MV-4-11 (cell line): ENCODE results near the gene NRG3.

Source experiments
- DNase-seq: peaks from one replicate; lab custom pipeline; 2025; lab: John Stamatoyannopoulos, UW

The NRG3 gene

GRCh38 chr10:82685087-82685486 lies 810.1 kb downstream of the NRG3 start:
- no peak for DNase-seq

- no peak for DNase-seq
These were observed 816.2 kb downstream of the NRG3 start for GRCh38 chr10:82691211-82691610.

GRCh38 chr10:82692458-82692857 lies 817.5 kb downstream of the NRG3 start:
- no peak for DNase-seq

- no peak for DNase-seq
These were observed 846.8 kb downstream of the NRG3 start for GRCh38 chr10:82721831-82722230.

- DNase-seq = no peak
These were observed 847.3 kb downstream of the NRG3 start for GRCh38 chr10:82722273-82722672.

- DNase-seq = no peak
These were observed 861.3 kb downstream of the NRG3 start for GRCh38 chr10:82736305-82736704.

- DNase-seq = no peak
These were observed 862.6 kb downstream of the NRG3 start for GRCh38 chr10:82737549-82737948.

GRCh38 chr10:82738592-82738991 lies 863.6 kb downstream of the NRG3 start:
- no peak for DNase-seq

GRCh38 chr10:82742478-82742877 lies 867.5 kb downstream of the NRG3 start:
- DNase-seq = peak; percentile 75

- no peak for DNase-seq
These were observed 867.9 kb downstream of the NRG3 start for GRCh38 chr10:82742898-82743297.

- no peak for DNase-seq
These were observed 875.5 kb downstream of the NRG3 start for GRCh38 chr10:82750538-82750937.

GRCh38 chr10:82757397-82757796 lies 882.4 kb downstream of the NRG3 start:
- no peak for DNase-seq

GRCh38 chr10:82757901-82758300 lies 882.9 kb downstream of the NRG3 start:
- DNase-seq = no peak

GRCh38 chr10:82759050-82759449 lies 884.1 kb downstream of the NRG3 start:
- DNase-seq = no peak

GRCh38 chr10:82762641-82763040 lies 887.6 kb downstream of the NRG3 start:
- no peak for DNase-seq

- DNase-seq = no peak
These were observed 893.0 kb downstream of the NRG3 start for GRCh38 chr10:82768040-82768439.

- peak; percentile 50 for DNase-seq
These were observed 903.9 kb downstream of the NRG3 start for GRCh38 chr10:82778908-82779307.

GRCh38 chr10:82796510-82796909 lies 921.5 kb downstream of the NRG3 start:
- DNase-seq = peak; percentile 35

GRCh38 chr10:82801289-82801688 lies 926.3 kb downstream of the NRG3 start:
- DNase-seq = no peak

GRCh38 chr10:82811621-82812020 lies 936.6 kb downstream of the NRG3 start:
- peak; percentile 30 for DNase-seq

- DNase-seq = peak; percentile 62
These were observed 938.9 kb downstream of the NRG3 start for GRCh38 chr10:82813856-82814255.

- peak; percentile 15 for DNase-seq
These were observed 939.6 kb downstream of the NRG3 start for GRCh38 chr10:82814635-82815034.

- DNase-seq = no peak
These were observed 940.7 kb downstream of the NRG3 start for GRCh38 chr10:82815680-82816079.

GRCh38 chr10:82817676-82818422 lies 942.9 kb downstream of the NRG3 start:
- DNase-seq = no peak
